Amygdala (tissue), 56 donors: ENCODE measurements around the gene SOX5.
"Not testable (repeated sequence)": the region's sequence is repeated elsewhere in the genome, so short reads cannot be mapped to it uniquely, and the experiment has no call there.

Source experiments
- DNase-seq, 56 donors: peaks; one replicate each; lab custom pipeline; 2025; lab: John Stamatoyannopoulos, UW

SOX5 gene

DNA sequence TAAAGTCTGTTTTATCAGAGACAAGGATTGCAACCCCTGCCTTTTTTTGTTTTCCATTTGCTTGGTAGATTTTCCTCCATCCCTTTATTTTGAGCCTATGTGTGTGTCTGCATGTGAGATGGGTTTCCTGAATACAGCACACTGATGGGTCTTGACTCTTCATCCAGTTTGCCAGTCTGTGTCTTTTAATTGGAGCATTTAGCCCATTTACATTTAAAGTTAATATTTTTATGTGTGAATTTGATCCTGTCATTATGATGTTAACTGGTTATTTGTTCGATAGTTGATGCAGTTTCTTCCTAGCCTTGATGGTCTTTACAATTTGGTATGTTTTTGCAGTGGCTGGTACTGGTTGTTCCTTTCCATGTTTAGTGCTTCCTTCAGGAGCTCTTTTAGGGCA is 430.0 kb downstream of the SOX5 start:
- DNase-seq = not testable (repeated sequence)

DNA sequence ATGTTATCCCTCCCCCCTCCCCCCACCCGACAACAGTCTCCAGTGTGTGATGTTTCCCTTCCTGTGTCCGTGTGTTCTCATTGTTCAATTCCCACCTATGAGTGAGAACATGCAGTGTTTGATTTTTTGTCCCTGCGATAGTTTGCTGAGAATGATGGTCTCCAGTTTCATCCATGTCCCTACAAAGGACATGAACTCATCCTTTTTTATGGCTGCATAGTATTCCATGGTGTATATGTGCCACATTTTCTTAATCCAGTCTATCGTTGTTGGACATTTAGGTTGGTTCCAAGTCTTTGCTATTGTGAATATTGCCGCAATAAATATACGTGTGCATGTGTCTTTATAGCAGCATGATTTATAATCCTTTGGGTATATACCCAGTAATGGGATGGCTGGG is 433.7 kb downstream of the SOX5 start:
- DNase-seq = not testable (repeated sequence)

DNA sequence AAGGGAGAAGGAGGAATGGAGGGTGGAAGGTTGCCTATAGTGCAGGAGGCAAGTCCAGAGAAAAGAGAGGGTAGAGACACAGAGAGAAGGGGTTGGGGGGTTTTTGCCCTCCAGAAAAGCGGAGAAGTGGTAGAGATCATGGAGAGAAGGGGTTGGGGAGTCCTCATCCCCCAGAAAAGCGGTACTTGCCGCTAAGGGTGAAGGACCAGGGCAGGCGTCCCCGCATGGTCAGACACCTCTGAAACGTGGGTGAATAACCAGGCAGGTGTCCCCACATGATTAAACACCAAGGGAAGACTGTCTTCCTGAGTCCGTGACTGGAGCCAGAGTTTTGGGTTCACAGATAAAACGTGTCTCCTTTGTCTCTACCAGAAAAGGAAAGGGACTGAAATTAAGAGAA is 439.0 kb downstream of the SOX5 start:
- DNase-seq = no peak

DNA sequence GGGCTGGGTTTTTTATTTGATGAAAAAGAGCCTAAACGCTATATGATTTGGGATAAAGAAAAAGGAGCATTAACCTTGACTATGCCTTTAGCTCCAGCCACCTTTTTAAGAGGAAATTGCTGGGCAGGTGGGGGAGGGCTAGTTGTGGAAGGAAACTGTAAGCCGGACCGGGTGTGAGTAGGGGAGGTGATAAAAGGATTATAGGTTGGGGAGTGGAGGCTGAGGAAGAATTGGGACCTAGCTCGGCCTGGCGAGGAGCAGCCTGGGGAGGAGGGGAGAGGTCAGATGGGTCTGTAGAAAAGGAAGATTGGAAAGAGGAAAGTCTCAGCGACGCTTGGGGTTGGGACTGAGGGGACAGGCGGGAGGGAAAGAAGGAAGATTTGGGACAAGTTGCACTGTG is 439.6 kb downstream of the SOX5 start:
- DNase-seq = not testable (repeated sequence)

DNA sequence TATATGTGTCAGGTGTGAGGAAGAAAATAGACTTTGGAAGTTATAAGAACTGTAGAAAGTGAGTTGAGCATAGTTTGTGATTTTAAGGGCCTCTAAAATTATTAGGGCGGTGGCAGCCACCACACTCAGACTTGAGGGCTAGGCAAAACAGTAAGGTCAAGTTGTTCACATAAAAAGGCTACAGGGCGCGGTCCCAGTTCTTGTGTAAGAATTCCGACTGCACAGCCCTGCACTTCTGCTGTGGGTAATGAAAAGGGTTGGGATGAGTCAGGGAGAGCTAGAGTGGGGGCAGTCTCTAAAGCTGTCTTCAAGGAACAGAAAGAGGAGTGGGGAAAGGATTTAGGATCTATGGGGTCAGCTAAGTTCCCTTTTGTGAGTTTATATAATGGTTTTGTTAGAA is 441.7 kb downstream of the SOX5 start:
- DNase-seq = not testable (repeated sequence)

DNA sequence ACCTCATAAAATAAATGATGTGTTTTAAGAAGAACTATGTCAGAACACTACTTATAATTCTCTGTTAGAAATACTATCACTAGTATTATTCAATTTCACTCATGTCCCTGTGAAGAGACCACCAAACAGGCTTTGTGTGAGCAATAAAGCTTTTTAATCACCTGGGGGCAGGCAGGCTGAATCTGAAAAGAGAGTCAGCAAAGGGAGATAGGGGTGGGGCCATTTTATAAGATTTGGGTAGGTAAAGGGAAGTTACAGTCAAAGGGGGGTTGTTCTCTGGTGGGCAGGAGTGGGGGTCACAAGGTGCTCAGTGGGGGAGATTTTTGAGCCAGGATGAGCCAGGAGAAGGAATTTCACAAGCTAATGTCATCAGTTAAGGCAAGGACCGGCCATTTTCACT is 443.7 kb downstream of the SOX5 start:
- not testable (repeated sequence) for DNase-seq

DNA sequence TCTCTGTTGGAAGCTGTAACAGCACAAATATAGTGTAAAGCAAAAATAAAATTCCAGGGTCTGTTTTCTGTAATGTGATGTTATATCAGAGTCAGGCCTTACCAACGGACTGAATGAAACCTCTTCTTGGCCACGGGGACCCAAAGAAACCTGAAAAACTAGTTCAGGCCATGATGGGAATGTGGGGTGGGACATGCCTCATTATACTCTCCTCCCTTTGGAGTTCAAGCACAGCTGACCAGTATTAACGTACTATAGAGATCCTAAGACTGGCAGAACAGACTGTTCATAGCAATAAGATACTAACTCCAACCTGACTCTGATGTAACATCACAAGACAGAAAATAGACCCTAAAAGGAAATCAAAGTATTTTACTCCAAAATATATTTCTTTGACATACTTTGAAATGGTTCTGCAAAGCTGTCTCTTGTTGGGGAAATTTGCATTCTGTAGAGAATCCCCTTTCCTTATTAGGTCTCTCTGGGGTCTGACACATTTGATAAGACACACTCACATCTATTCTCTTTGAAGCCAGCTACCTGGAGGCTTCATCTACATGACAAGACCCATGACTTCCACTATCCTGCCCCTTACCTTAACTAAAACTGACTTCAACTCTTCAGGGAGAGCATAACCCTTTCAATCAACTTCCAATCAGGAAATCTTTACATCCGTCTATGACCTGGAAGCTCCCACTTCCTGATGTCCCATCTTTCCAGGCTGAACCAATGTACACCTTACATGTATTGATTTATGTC is 444.6 kb downstream of the SOX5 start:
- DNase-seq = no peak

DNA sequence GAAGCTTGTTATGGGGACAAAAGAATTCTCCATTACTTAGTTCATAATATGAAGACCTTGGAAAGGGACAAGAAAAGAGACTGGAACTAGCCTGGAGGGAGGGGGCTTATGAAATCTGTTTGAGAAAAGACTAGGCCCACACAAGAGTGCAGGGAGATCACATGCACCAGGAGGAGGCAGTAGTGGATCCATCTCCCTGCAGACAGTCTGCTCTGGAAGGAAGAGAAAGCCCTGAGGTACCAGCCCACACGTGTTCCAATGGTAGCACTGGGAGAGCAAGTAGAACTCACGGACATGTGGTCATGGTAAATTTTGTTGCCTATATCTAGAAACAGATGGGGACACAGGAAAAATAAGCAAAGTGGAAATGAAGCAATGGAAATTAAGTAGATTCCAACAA is 445.4 kb downstream of the SOX5 start:
- DNase-seq = no peak

DNA sequence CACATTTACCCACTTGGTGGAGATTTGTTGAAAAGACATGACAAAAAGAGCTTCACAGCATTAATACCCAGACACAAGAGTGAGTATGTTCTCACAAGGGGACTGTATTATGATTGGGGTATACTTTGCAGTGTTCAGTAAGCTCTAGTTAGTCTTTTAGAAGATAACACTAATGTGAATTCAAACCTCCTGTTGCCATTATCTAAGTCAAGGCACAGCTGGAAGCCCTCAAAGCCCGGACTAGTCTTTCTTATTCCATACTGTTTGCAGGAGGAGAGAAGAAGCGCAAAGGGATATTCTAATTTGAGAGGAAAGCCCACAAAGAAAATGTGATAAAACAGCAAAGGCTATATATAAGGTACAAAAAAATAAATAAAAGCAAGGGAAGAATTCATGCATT is 445.9 kb downstream of the SOX5 start:
- DNase-seq = no peak

DNA sequence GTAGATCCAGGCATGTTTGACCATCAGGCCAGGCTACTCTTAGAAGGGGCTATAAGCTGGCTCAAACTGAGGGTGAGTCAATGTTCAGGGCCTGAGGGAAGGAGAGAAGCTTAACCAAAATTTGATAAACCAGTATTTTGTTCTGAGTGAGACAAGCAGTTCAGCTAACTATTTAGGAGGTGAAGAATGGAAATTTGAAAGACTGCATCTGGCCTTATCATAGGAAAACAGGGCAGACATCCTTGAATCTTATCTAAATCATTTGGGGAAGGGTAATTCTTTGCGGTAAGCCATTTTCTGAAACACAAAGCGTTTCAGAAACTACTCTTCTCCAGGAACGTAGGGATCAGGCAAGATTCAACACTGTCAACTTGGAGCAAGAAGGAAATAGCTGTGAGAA is 447.2 kb downstream of the SOX5 start:
- DNase-seq = no peak

DNA sequence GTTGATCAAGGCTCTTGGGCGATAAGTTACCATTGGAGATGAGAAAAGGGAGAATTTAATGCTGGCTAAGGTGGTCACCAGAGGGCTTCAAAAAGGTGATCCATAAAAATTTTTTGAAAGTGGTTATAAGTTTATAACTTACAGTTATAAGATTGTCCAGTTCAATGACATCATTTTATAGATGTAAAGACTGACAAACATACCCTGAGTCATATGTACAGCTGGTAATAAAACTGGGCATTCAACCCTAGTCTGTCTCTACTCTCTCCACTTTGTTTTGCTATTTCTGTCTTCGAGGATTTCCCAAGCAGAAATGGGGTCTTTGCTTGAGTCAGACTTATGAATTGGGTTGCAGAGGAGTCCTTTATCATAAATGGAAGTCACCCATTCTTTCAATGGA is 454.0 kb downstream of the SOX5 start:
- no peak for DNase-seq

DNA sequence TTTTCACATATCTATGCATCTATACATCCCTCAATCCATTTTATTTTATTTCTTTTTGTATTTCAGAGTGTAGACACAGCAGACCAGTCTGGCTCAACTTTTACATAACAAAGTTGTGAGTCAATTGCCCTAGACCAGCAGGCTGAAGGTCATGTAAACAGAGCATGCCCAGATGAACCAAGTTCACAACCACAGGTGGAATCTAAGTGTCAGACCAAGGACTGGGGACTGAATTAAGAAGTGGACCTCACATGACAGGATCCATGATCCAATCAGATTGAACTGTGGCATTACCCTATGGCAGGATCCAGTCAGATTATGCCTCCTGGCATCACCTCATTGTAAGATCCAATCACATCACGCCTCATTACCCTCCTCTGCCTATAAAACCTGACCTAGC is 455.8 kb downstream of the SOX5 start:
- DNase-seq = no peak

DNA sequence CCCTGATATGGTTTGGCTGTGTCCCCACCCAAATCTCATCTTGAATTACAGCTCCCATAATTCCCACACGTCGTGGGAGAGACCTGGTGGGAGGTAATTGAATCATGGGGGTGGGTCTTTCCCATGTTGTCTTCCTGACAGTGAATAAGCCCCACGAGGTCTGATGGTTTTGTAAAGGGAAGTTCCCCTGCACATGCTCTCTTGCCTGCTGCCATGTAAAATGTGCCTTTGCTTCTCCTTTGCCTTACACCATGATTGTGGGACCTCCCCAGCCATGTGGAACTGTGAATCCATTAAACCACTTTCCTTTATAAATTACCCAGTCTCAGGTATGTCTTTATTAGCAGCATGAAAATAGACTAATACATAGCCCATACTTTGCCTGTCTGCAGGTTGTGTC is 458.4 kb downstream of the SOX5 start:
- not testable (repeated sequence) for DNase-seq

DNA sequence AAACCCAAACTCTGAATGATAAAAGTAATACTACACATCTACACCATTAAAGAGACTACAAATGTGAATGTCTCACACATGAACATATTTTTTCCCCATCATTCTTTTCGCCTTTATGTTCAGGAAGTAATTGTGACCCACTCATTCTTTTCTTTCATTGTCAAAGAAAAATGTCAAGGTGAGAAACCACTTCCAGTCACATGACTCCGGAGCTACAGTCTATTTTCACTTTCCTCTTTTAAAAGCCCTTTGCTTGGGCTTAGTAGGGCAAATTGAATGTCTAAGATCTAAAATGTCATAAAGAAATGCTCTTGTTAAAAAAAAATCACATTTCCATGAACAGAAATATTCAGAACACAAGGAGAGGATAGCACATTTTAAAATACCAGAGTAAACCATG is 461.3 kb downstream of the SOX5 start:
- DNase-seq = no peak

DNA sequence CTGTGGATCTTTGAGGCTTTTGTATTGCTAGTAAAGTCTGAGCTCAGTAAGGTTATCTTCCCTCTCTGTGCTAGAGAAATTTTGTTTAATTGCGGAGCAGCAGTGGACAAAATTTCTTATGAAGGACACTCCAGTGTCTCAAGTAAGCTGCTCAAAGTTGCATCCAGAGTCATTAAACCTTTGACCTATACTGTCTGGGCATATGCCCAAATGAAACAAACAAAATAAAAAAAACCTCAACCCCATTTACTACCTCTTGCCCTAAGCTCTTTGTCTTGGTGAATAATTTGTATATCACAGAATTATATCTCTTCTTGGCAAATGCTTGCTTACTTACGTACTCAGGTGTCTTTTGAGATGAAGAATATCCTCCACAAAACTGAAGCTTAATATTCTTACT is 465.2 kb downstream of the SOX5 start:
- no peak for DNase-seq

DNA sequence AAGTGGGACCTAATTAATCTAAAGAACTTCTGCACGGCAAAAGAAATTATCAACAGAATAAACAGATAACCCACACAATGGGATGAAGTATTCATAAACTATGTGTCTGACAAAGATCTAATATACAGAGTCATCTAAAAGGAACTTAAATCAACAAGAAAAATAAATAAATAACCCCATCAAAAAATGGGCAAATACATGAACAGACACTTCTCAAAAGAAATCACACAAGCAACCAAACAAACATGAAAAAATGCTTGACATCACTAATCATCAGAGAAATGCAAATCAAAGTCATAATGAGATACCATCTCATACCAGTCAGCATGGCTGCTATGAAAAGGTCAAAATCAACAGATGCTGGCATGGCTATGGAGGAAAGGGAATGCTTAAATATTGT is 466.9 kb downstream of the SOX5 start:
- DNase-seq = no peak
